ENCODE measurements around the gene CIB2.

CIB2 gene

GRCh38 chr15:78125267-78125666 is 6.0 kb downstream of the CIB2 start:
- H4K20me1 ChIP-seq (ENCODE audit: insufficient read depth, low read length): no peaks in the 10 kb centered on the region
- no peak overlapping the region for H3K9ac ChIP-seq (ENCODE audit: low read length)
- H3K36me3 ChIP-seq (replicated peaks; ENCODE audit: low read depth, low read length): no peaks in the 10 kb centered on the region
- no peak overlapping the region for H3K27ac ChIP-seq (ENCODE audit: low read length)
- H3K27me3 ChIP-seq (ENCODE audit: low read depth, low read length): no peaks in the 10 kb centered on the region
- no peaks in the 10 kb centered on the region for H3K9me3 ChIP-seq (ENCODE audit: insufficient read depth, low read length)
- H2AFZ ChIP-seq (ENCODE audit: low read depth, low read length): no peak overlapping the region
- H3K4me2 ChIP-seq (ENCODE audit: low read length): no peak overlapping the region
- no peak overlapping the region for H3K4me3 ChIP-seq (ENCODE audit: low read length)
- peaks cover 7% of the 10 kb centered on the region; the same call in 1 of the 2 replicates for H3K4me1 ChIP-seq (ENCODE audit: low read length)
- no peak for TF ChIP-seq CTCF (IDR thresholded peaks at IDR 0.05; ENCODE audit: low read depth, low read length)
- no peak for TF ChIP-seq EZH2phosphoT487 (IDR thresholded peaks at IDR 0.05; ENCODE audit: low read depth)
- no peaks in the 10 kb centered on the region for H3K79me2 ChIP-seq (ENCODE audit: low read length)

- Histone ChIP-seq H3K36me3 (replicated peaks; ENCODE audit: low read depth, low read length) (no peaks in the 10 kb centered on the region), H3K79me2 (ENCODE audit: low read length) (no peaks in the 10 kb centered on the region), H3K27ac (ENCODE audit: low read length) (no peak overlapping the region), H2AFZ (ENCODE audit: low read depth, low read length) (no peak overlapping the region), H3K4me2 (ENCODE audit: low read length) (no peak overlapping the region), H3K4me1 (ENCODE audit: low read length) (no peaks in the 10 kb centered on the region), H3K27me3 (ENCODE audit: low read depth, low read length) (no peaks in the 10 kb centered on the region), H3K9ac (ENCODE audit: low read length) (no peak overlapping the region), H4K20me1 (ENCODE audit: insufficient read depth, low read length) (no peaks in the 10 kb centered on the region), H3K9me3 (ENCODE audit: insufficient read depth, low read length) (no peaks in the 10 kb centered on the region), H3K4me3 (ENCODE audit: low read length) (no peak overlapping the region)
- TF ChIP-seq CTCF (IDR thresholded peaks at IDR 0.05; ENCODE audit: low read depth, low read length): no peak
- TF ChIP-seq EZH2phosphoT487 (IDR thresholded peaks at IDR 0.05; ENCODE audit: low read depth): no peak
Measured at GRCh38 chr15:78120523-78120922, 10.7 kb downstream of the CIB2 start.

GRCh38 chr15:78112551-78112950 is 18.7 kb downstream of the CIB2 start:
- TF ChIP-seq EZH2phosphoT487 (IDR thresholded peaks at IDR 0.05; ENCODE audit: low read depth) (no peak), CTCF (IDR thresholded peaks at IDR 0.05; ENCODE audit: low read depth, low read length) (no peak)

GRCh38 chr15:78111788-78112187 is 19.5 kb downstream of the CIB2 start:
- TF ChIP-seq CTCF (IDR thresholded peaks at IDR 0.05; ENCODE audit: low read depth, low read length) (no peak), EZH2phosphoT487 (IDR thresholded peaks at IDR 0.05; ENCODE audit: low read depth) (no peak)
- H3K79me2 ChIP-seq (ENCODE audit: low read length): no peaks in the 10 kb centered on the region
- H3K4me2 ChIP-seq (ENCODE audit: low read length): no peak overlapping the region
- H4K20me1 ChIP-seq (ENCODE audit: insufficient read depth, low read length): no peaks in the 10 kb centered on the region
- H3K27ac ChIP-seq (ENCODE audit: low read length): no peak overlapping the region
- no peaks in the 10 kb centered on the region for H3K9me3 ChIP-seq (ENCODE audit: insufficient read depth, low read length)
- H3K36me3 ChIP-seq (replicated peaks; ENCODE audit: low read depth, low read length): no peaks in the 10 kb centered on the region
- no peak overlapping the region for H3K4me3 ChIP-seq (ENCODE audit: low read length)
- no peaks in the 10 kb centered on the region for H3K27me3 ChIP-seq (ENCODE audit: low read depth, low read length)
- no peak overlapping the region for H3K9ac ChIP-seq (ENCODE audit: low read length)
- peaks cover 3% of the 10 kb centered on the region for H3K4me1 ChIP-seq (ENCODE audit: low read length)
- H2AFZ ChIP-seq (ENCODE audit: low read depth, low read length): no peak overlapping the region

More at GRCh38 chr15:78112551-78112950, 18.7 kb downstream of the CIB2 start:
- Histone ChIP-seq H3K4me3 (ENCODE audit: low read length) (no peak overlapping the region), H3K27me3 (ENCODE audit: low read depth, low read length) (no peaks in the 10 kb centered on the region), H4K20me1 (ENCODE audit: insufficient read depth, low read length) (no peaks in the 10 kb centered on the region), H3K9ac (ENCODE audit: low read length) (no peak overlapping the region), H3K4me1 (ENCODE audit: low read length) (peaks cover 3% of the 10 kb centered on the region), H3K4me2 (ENCODE audit: low read length) (no peak overlapping the region), H3K79me2 (ENCODE audit: low read length) (no peaks in the 10 kb centered on the region), H3K9me3 (ENCODE audit: insufficient read depth, low read length) (no peaks in the 10 kb centered on the region), H3K27ac (ENCODE audit: low read length) (no peak overlapping the region), H2AFZ (ENCODE audit: low read depth, low read length) (no peak overlapping the region), H3K36me3 (replicated peaks; ENCODE audit: low read depth, low read length) (no peaks in the 10 kb centered on the region)
